ENCODE measurements around the gene INSC. TPM values are rescaled to one million over a fixed set of nuclear protein-coding genes. Genes with fewer than 3 reads are reported as not detected.

INSC gene
- total RNA-seq, 1 experiment from 2014 or later, result 0.17 TPM

- ChIA-PET POLR2A (no interaction called here), RAD21 (ENCODE audit: low non-redundant PET in 1 of 2, low total read pairs in 2 of 2, uncharacterized antibody in 2 of 2, unreplicated experiment in 2 of 2) (no interaction called here), CTCF (interaction anchor here (1.0 kb wide), 1 partner anchor 52 kb away, joined by 5 read pairs; no protein-coding TSS in a partner anchor)
- Histone ChIP-seq H2AFZ (ENCODE audit: low read depth, low read length, poor library complexity, severe bottlenecking) (no peak overlapping the region), H3K4me2 (ENCODE audit: low read length) (no peak overlapping the region), H3K9ac (ENCODE audit: low read length) (no peak overlapping the region), H3K4me3 (replicated peaks in 1 of 2; ENCODE audit: low read depth in 1 of 2, low read length in 2 of 2) (no peak overlapping the region), H3K9me3 (ENCODE audit: control insufficient read depth in 1 of 2, insufficient read depth in 1 of 2, low read depth in 1 of 2, low read length in 2 of 2) (no peaks in the 10 kb centered on the region), H3K36me3 (ENCODE audit: control insufficient read depth in 1 of 2, insufficient read depth in 2 of 2, low read length in 2 of 2) (no peaks in the 10 kb centered on the region), H4K20me1 (ENCODE audit: insufficient read depth) (no peaks in the 10 kb centered on the region), H3K27ac (ENCODE audit: low read depth, low read length) (no peak overlapping the region), H3K9me2 (ENCODE audit: insufficient read depth) (no peaks in the 10 kb centered on the region), H3K79me2 (ENCODE audit: insufficient read depth, low read length) (no peaks in the 10 kb centered on the region), H3K4me1 (ENCODE audit: control insufficient read depth in 1 of 2, insufficient read depth in 2 of 2, low read length in 2 of 2) (peaks cover 0 to 12% of the 10 kb centered on the region in 2 experiments; a peak in 1 of 4 replicates), H3K27me3 (ENCODE audit: insufficient read depth, low read length) (no peaks in the 10 kb centered on the region)
- intact Hi-C loops (cut with micrococcal nuclease), result no loop called here
- TF ChIP-seq FOSL1 (IDR thresholded peaks at IDR 0.05; ENCODE audit: low read depth), result no peak
- TF ChIP-seq SIN3A (IDR thresholded peaks at IDR 0.05; ENCODE audit: low read depth), result no peak
- no peak for TF ChIP-seq ZNF274 (IDR thresholded peaks at IDR 0.05; ENCODE audit: low read depth, low read length)
- TF ChIP-seq ATF3 (IDR thresholded peaks at IDR 0.05), result no peak
- BruUV-seq (replicated peaks), result no TSS peak
- ATAC-seq (no peak), DNase-seq (ENCODE audit: low read depth, low spot score) (no peak)
Measured at GRCh38 chr11:15153231-15153630, 38.5 kb downstream of the INSC start.

DNA sequence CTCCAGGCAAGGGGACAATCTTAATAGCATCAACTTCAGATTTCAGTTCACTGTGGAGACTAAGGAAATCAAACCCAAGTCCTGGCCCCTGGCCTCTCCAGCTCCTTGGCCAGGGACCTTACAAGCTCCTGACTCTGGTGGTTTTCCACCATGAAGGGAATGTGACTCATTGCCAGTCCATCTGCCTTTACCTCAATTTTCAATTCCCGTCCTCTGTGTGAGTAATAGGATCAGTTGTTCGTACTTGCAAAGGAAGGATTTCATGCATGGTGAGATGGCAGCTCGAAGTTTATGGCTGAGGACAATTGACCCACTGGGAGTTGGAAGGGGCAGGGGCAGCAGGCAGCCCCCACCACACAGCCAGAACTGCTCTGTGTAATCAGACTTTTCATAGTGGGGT, 42.5 kb downstream of the INSC start:
- Histone ChIP-seq H4K20me1 (ENCODE audit: insufficient read depth) (no peaks in the 10 kb centered on the region), H3K79me2 (ENCODE audit: insufficient read depth, low read length) (no peaks in the 10 kb centered on the region), H3K27me3 (ENCODE audit: insufficient read depth, low read length) (no peaks in the 10 kb centered on the region), H3K36me3 (ENCODE audit: control insufficient read depth in 1 of 2, insufficient read depth in 2 of 2, low read length in 2 of 2) (no peaks in the 10 kb centered on the region), H3K9me3 (ENCODE audit: control insufficient read depth in 1 of 2, insufficient read depth in 1 of 2, low read depth in 1 of 2, low read length in 2 of 2) (no peaks in the 10 kb centered on the region), H3K4me2 (ENCODE audit: low read length) (no peak overlapping the region), H2AFZ (ENCODE audit: low read depth, low read length, poor library complexity, severe bottlenecking) (no peak overlapping the region), H3K27ac (ENCODE audit: low read depth, low read length) (no peak overlapping the region), H3K9me2 (ENCODE audit: insufficient read depth) (no peaks in the 10 kb centered on the region), H3K4me3 (replicated peaks in 1 of 2; ENCODE audit: low read depth in 1 of 2, low read length in 2 of 2) (no peak overlapping the region), H3K4me1 (ENCODE audit: control insufficient read depth in 1 of 2, insufficient read depth in 2 of 2, low read length in 2 of 2) (peaks cover 0 to 15% of the 10 kb centered on the region in 2 experiments; a peak in 1 of 4 replicates), H3K9ac (ENCODE audit: low read length) (no peak overlapping the region)
- TF ChIP-seq ELF1 (IDR thresholded peaks at IDR 0.05; ENCODE audit: borderline replicate concordance, low read depth) (no peak), JUND (IDR thresholded peaks at IDR 0.05) (no peak), SP1 (IDR thresholded peaks at IDR 0.05; ENCODE audit: low read depth) (no peak), POLR2A (IDR thresholded peaks at IDR 0.05; ENCODE audit: borderline replicate concordance, extremely low read depth, insufficient read depth, insufficient read length) (no peak), CEBPB (IDR thresholded peaks at IDR 0.05; ENCODE audit: low read depth) (no peak), POLR2AphosphoS5 (IDR thresholded peaks at IDR 0.05; ENCODE audit: low read depth, low read length) (no peak), ATF3 (IDR thresholded peaks at IDR 0.05) (no peak), YY1 (IDR thresholded peaks at IDR 0.05; ENCODE audit: extremely low read depth, insufficient replicate concordance, low read depth, low read length) (no peak), RAD21 (IDR thresholded peaks at IDR 0.05; ENCODE audit: low read depth) (no peak), SIN3A (IDR thresholded peaks at IDR 0.05; ENCODE audit: low read depth) (no peak), ZNF274 (IDR thresholded peaks at IDR 0.05; ENCODE audit: low read depth, low read length) (no peak), EZH2 (IDR thresholded peaks at IDR 0.05) (no peak), EGR1 (IDR thresholded peaks at IDR 0.05; ENCODE audit: low read depth) (no peak)
- TF ChIP-seq, protein P1, sequence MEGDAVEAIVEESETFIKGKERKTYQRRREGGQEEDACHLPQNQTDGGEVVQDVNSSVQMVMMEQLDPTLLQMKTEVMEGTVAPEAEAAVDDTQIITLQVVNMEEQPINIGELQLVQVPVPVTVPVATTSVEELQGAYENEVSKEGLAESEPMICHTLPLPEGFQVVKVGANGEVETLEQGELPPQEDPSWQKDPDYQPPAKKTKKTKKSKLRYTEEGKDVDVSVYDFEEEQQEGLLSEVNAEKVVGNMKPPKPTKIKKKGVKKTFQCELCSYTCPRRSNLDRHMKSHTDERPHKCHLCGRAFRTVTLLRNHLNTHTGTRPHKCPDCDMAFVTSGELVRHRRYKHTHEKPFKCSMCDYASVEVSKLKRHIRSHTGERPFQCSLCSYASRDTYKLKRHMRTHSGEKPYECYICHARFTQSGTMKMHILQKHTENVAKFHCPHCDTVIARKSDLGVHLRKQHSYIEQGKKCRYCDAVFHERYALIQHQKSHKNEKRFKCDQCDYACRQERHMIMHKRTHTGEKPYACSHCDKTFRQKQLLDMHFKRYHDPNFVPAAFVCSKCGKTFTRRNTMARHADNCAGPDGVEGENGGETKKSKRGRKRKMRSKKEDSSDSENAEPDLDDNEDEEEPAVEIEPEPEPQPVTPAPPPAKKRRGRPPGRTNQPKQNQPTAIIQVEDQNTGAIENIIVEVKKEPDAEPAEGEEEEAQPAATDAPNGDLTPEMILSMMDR (IDR thresholded peaks at IDR 0.05 in 2 of 3, conservative IDR thresholded peaks at IDR 0.05 in 1 of 3; ENCODE audit: borderline replicate concordance in 1 of 3, insufficient read depth in 1 of 3, low read depth in 2 of 3, low read length in 2 of 3), result no peak
- ATAC-seq, result no peak
- POLR2A ChIA-PET, result no interaction called here
- intact Hi-C loops (cut with micrococcal nuclease), result no loop called here
- BruUV-seq (replicated peaks), result no TSS peak
- CTCF ChIA-PET, result interaction anchor here (4.3 kb wide), 1 partner anchor 56 kb away, joined by 24 read pairs; no protein-coding TSS in a partner anchor
- RAD21 ChIA-PET (ENCODE audit: low non-redundant PET in 1 of 2, low total read pairs in 2 of 2, uncharacterized antibody in 2 of 2, unreplicated experiment in 2 of 2), result no interaction called here
- no peak for DNase-seq (ENCODE audit: low read depth, low spot score)

All from HCT116 (cell line).